GOT3 (cell line): ENCODE results near the gene KDM3B.
"Not testable (repeated sequence)": the region's sequence is repeated elsewhere in the genome, so short reads cannot be mapped to it uniquely, and the experiment has no call there.

ENCODE experiments used
- DNase-seq: peaks from one replicate; lab custom pipeline; 2025; ENCODE audit warnings: mixed read lengths; lab: John Stamatoyannopoulos, UW

KDM3B gene

GRCh38 chr5:138389332-138389731 is 36.8 kb downstream of the KDM3B start:
- DNase-seq: no peak

GRCh38 chr5:138389911-138390310 is 37.4 kb downstream of the KDM3B start:
- DNase-seq: not testable (repeated sequence)

- DNase-seq: no peak
Measured at GRCh38 chr5:138391859-138392386, 39.4 kb downstream of the KDM3B start.

GRCh38 chr5:138402640-138403039 is 50.2 kb downstream of the KDM3B start:
- DNase-seq: no peak

GRCh38 chr5:138408023-138408422 is 55.5 kb downstream of the KDM3B start:
- DNase-seq: no peak

GRCh38 chr5:138410996-138411640 is 58.6 kb downstream of the KDM3B start:
- peak; percentile 15 for DNase-seq

- DNase-seq: no peak
Measured at GRCh38 chr5:138418444-138418843, 66.0 kb downstream of the KDM3B start.

- DNase-seq: no peak
Measured at GRCh38 chr5:138425079-138425478, 72.6 kb downstream of the KDM3B start.

GRCh38 chr5:138435943-138436342 is 83.5 kb downstream of the KDM3B start:
- no peak for DNase-seq

GRCh38 chr5:138438003-138438723 is 85.7 kb downstream of the KDM3B start:
- no peak for DNase-seq

GRCh38 chr5:138438724-138439476 is 86.4 kb downstream of the KDM3B start, which contains the start of gene REEP2:
TSS of gene REEP2 (plus strand) at chr5:138439057. CDS start at chr5:138439209, 152 bp downstream.
- DNase-seq: no peak

- no peak for DNase-seq
Measured at GRCh38 chr5:138439477-138440158, 87.1 kb downstream of the KDM3B start.

GRCh38 chr5:138440159-138441073 is 87.9 kb downstream of the KDM3B start:
- no peak for DNase-seq

GRCh38 chr5:138441221-138441620 is 88.7 kb downstream of the KDM3B start:
- DNase-seq: no peak

GRCh38 chr5:138444078-138444773 is 91.7 kb downstream of the KDM3B start:
- DNase-seq: no peak

GRCh38 chr5:138444774-138445546 is 92.5 kb downstream of the KDM3B start:
- no peak for DNase-seq

GRCh38 chr5:138445547-138446271 is 93.2 kb downstream of the KDM3B start:
- DNase-seq: no peak

GRCh38 chr5:138448070-138448469 is 95.6 kb downstream of the KDM3B start:
- no peak for DNase-seq
